ENCODE results near the gene XRCC1. TPM values are rescaled to one million over a fixed set of nuclear protein-coding genes. Genes with fewer than 3 reads are reported as not detected.
"Not testable (repeated sequence)": the region's sequence is repeated elsewhere in the genome, so short reads cannot be mapped to it uniquely, and the experiment has no call there.

Gene XRCC1
- total RNA-seq, 2 experiments from 2014 or later, result 29.4 to 32.4 TPM

- intact Hi-C loops (cut with micrococcal nuclease), result no loop called here
- TF ChIP-seq CTCF (IDR thresholded peaks at IDR 0.05), result no peak
- Mint-ChIP-seq H3K36me3 (ENCODE audit: low read depth) (peaks cover 1% of the 10 kb centered on the region), H3K27me3 (no peaks in the 10 kb centered on the region), H3K4me1 (ENCODE audit: low read depth) (peaks cover 25% of the 10 kb centered on the region), H3K9me3 (no peaks in the 10 kb centered on the region), H3K27ac (peak overlapping the region; percentile 97), H3K4me3 (peak overlapping the region; percentile 93)
- CTCF ChIA-PET, result interaction anchor here (0.8 to 9.4 kb wide), 7 partner anchors 10 to 94 kb away, joined by 3 to 328 read pairs (median 6); no protein-coding TSS in a partner anchor
- ATAC-seq (peak; percentile 13), DNase-seq (peak; percentile 56)
- POLR2A ChIA-PET, result interaction anchor here (0.6 to 1.7 kb wide), 5 partner anchors 12 to 68 kb away, joined by 3 to 6 read pairs (median 3); partner anchors contain the start of gene PHLDB3
These were observed 49.2 kb downstream of the XRCC1 start for GRCh38 chr19:43525836-43526771.

GRCh38 chr19:43524922-43525835 lies 50.1 kb downstream of the XRCC1 start:
- intact Hi-C loops (cut with micrococcal nuclease), result no loop called here
- no peak for TF ChIP-seq CTCF (IDR thresholded peaks at IDR 0.05)
- Mint-ChIP-seq H3K27ac (peak overlapping the region; percentile 97), H3K27me3 (no peaks in the 10 kb centered on the region), H3K36me3 (ENCODE audit: low read depth) (peaks cover 1% of the 10 kb centered on the region), H3K9me3 (no peaks in the 10 kb centered on the region), H3K4me1 (ENCODE audit: low read depth) (peaks cover 25% of the 10 kb centered on the region), H3K4me3 (peak overlapping the region; percentile 93)
- DNase-seq (peak; percentile 45), ATAC-seq (peak; percentile 64)
- ChIA-PET POLR2A (interaction anchor here (0.6 to 1.7 kb wide), 7 partner anchors 11 to 79 kb away, joined by 3 to 6 read pairs (median 3); partner anchors contain the start of gene PHLDB3), CTCF (interaction anchor here (0.7 to 9.4 kb wide), 9 partner anchors 10 to 93 kb away, joined by 3 to 328 read pairs (median 6); no protein-coding TSS in a partner anchor)

GRCh38 chr19:43523696-43524095 lies 51.6 kb downstream of the XRCC1 start:
- ATAC-seq; H3K27ac Mint-ChIP-seq; intact Hi-C loops (cut with micrococcal nuclease); H3K36me3 Mint-ChIP-seq (ENCODE audit: low read depth); H3K4me3 Mint-ChIP-seq; H3K9me3 Mint-ChIP-seq; POLR2A ChIA-PET; DNase-seq; H3K27me3 Mint-ChIP-seq: not testable (repeated sequence)
- CTCF ChIA-PET, result interaction anchor here (1.2 to 9.4 kb wide), 4 partner anchors 71 to 145 kb away, joined by 3 to 328 read pairs (median 16); no protein-coding TSS in a partner anchor
- H3K4me1 Mint-ChIP-seq (ENCODE audit: low read depth), result peaks cover 30% of the 10 kb centered on the region

- CTCF ChIA-PET, result interaction anchor here (1.2 to 9.4 kb wide), 4 partner anchors 72 to 146 kb away, joined by 3 to 328 read pairs (median 12); no protein-coding TSS in a partner anchor
- Mint-ChIP-seq H3K4me1 (ENCODE audit: low read depth) (peaks cover 28% of the 10 kb centered on the region), H3K9me3 (no peaks in the 10 kb centered on the region), H3K36me3 (ENCODE audit: low read depth) (peaks cover 5% of the 10 kb centered on the region), H3K27me3 (no peaks in the 10 kb centered on the region), H3K27ac (no peak overlapping the region), H3K4me3 (no peak overlapping the region)
- intact Hi-C loops (cut with micrococcal nuclease), result no loop called here
- no peak for TF ChIP-seq CTCF (IDR thresholded peaks at IDR 0.05)
- POLR2A ChIA-PET, result no interaction called here
- no peak for DNase-seq
- ATAC-seq, result no peak
These were observed 52.4 kb downstream of the XRCC1 start for GRCh38 chr19:43522929-43523328.

Data from activated CD8-positive, alpha-beta T cell treated with anti-CD3 and anti-CD28 coated beads for 36 hours (primary cell).